Stimulated activated CD8-positive, alpha-beta memory T cell treated with anti-CD3 and anti-CD28 coated beads, Interleukin-12 subunit alpha, Interleukin-12 subunit beta, amount 100 ng/mL, for 4 hours (primary cell): Measurements from ENCODE around the gene HIBCH.
"Not testable (repeated sequence)": the region's sequence is repeated elsewhere in the genome, so short reads cannot be mapped to it uniquely, and the experiment has no call there.

Source experiments
- DNase-seq: peaks from one replicate; pipeline ENCODE4 v3.0.0-alpha.2; 2020; ENCODE audit warnings: low read depth

HIBCH gene

GRCh38 chr2:190157613-190158528 lies 161.8 kb downstream of the HIBCH start:
- not testable (repeated sequence) for DNase-seq

DNA sequence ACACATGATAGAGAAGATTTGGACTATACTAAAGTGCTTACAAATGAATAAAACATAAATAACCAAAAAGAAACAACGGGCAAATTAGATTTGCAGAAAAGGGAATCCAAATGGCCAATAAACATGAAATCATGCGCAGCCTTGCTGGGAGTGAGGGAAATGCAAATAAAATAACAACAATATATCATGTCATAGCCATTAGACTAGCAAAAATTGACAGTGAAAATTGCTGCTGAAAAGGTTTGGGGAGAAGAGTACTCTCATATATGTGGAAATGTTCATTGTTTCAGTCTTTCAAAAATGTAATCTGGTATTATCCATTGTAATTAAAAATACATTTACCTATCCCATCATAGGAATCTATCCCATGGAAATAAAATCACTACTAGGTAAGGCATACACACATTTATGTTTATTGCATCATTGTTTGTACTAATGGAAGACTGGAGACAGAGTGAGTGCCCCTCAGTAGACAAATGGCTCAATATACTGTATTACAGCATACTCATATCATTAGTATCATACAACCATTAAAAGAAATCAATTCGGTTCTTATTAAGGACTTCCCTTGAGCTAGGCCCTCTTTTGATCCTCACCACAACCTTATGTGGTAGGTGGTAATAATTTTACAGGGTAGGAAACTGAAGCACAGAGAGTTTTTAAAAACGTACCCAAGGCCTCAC lies 163.0 kb downstream of the HIBCH start:
- no peak for DNase-seq
